Loucy (cell line): ENCODE results near the gene RNASEH2A.
"Not testable (repeated sequence)": the region's sequence is repeated elsewhere in the genome, so short reads cannot be mapped to it uniquely, and the experiment has no call there.

Experiments used
- H2AFZ ChIP-seq: fragments of 200-600 bp; sonication (generic); 2 replicates; pipeline ENCODE4 v1.6.0; 2016; ENCODE audit warnings: antibody characterized with exemption, mild to moderate bottlenecking, low read length, moderate library complexity
- H3F3A ChIP-seq: fragments of 200-600 bp; 2 replicates; pipeline ENCODE4 v1.6.0; 2016; ENCODE audit warnings: antibody characterized with exemption, low read depth, mild to moderate bottlenecking
- H3K27me3 ChIP-seq: fragments of 200-600 bp; sonication (generic); 2 replicates; pipeline ENCODE4 v1.6.1; 2014; ENCODE audit warnings: low read length, mild to moderate bottlenecking; ENCODE audit not compliant: insufficient read depth, poor library complexity, severe bottlenecking
- H3K36me3 ChIP-seq: fragments of 200-600 bp; sonication (generic); 2 replicates; pipeline ENCODE4 v1.6.1; 2016; ENCODE audit warnings: low read length; ENCODE audit not compliant: insufficient read depth
- H3K4me1 ChIP-seq: fragments of 200-600 bp; sonication (generic); 2 replicates; pipeline ENCODE4 v1.5.1; 2014; ENCODE audit warnings: low read length, mild to moderate bottlenecking; ENCODE audit not compliant: insufficient read depth, poor library complexity, severe bottlenecking
- H3K4me2 ChIP-seq: fragments of 200-600 bp; sonication (generic); 2 replicates; pipeline ENCODE4 v1.6.0; 2014; ENCODE audit warnings: antibody characterized with exemption, low read length, low read depth, mild to moderate bottlenecking; ENCODE audit not compliant: poor library complexity, severe bottlenecking
- H3K4me3 ChIP-seq: fragments of 200-600 bp; sonication (generic); 2 replicates; pipeline ENCODE4 v1.5.1; 2014; ENCODE audit warnings: low read length, mild to moderate bottlenecking, mixed read lengths; ENCODE audit not compliant: poor library complexity, severe bottlenecking
- H3K79me2 ChIP-seq: fragments of 200-600 bp; sonication (generic); 2 replicates; pipeline ENCODE4 v1.6.1; 2014; ENCODE audit warnings: low read length; ENCODE audit not compliant: insufficient read depth
- H3K9ac ChIP-seq: fragments of 200-600 bp; sonication (generic); 2 replicates; pipeline ENCODE4 v1.6.0; 2014; ENCODE audit warnings: mild to moderate bottlenecking, low read depth, low read length, moderate library complexity; ENCODE audit not compliant: poor library complexity, severe bottlenecking
- H3K9me2 ChIP-seq: fragments of 200-600 bp; sonication (generic); replicated peaks from 2 replicates; pipeline ENCODE4 v1.6.1; 2016; ENCODE audit warnings: low read depth, low read length, mixed read lengths
- H3K9me3 ChIP-seq: fragments of 200-600 bp; sonication (generic); 2 replicates; pipeline ENCODE4 v1.6.1; 2014; ENCODE audit warnings: mild to moderate bottlenecking, antibody characterized with exemption, low read length, low read depth; ENCODE audit not compliant: insufficient read depth
- H4K20me1 ChIP-seq: fragments of 200-600 bp; sonication (generic); 2 replicates; pipeline ENCODE4 v1.6.0; 2014; ENCODE audit warnings: antibody characterized with exemption, low read length, mild to moderate bottlenecking; ENCODE audit not compliant: insufficient read depth, poor library complexity, severe bottlenecking
- CTCF ChIP-seq: fragments of 200-600 bp; sonication (generic); conservative IDR thresholded peaks from 2 replicates; pipeline ENCODE4 v1.5.1; 2014; ENCODE audit warnings: mild to moderate bottlenecking, antibody characterized with exemption, low read length
- EZH2phosphoT487 ChIP-seq: fragments of 200-600 bp; IDR thresholded peaks from 2 replicates; pipeline ENCODE4 v1.6.1; 2018; ENCODE audit warnings: antibody characterized with exemption, mild to moderate bottlenecking, moderate library complexity, borderline replicate concordance

RNASEH2A gene

GRCh38 chr19:12804051-12804450 is 2.3 kb upstream of the RNASEH2A start:
- H2AFZ ChIP-seq, result no peak overlapping the region
- TF ChIP-seq EZH2phosphoT487, result no peak
- no peak for TF ChIP-seq CTCF
- no peak overlapping the region for H3K4me2 ChIP-seq
- no peak overlapping the region for H3K4me3 ChIP-seq
- no peaks in the 10 kb centered on the region for H3F3A ChIP-seq
- H4K20me1 ChIP-seq, result peaks cover 15% of the 10 kb centered on the region
- H3K9me2 ChIP-seq, result no peaks in the 10 kb centered on the region
- no peak overlapping the region for H3K9ac ChIP-seq
- H3K79me2 ChIP-seq, result peaks cover 46% of the 10 kb centered on the region
- H3K4me1 ChIP-seq, result peaks cover 29% of the 10 kb centered on the region
- H3K9me3 ChIP-seq, result no peaks in the 10 kb centered on the region
- peaks cover 6% of the 10 kb centered on the region; the same call in 1 of the 2 replicates for H3K36me3 ChIP-seq
- no peaks in the 10 kb centered on the region for H3K27me3 ChIP-seq

GRCh38 chr19:12815088-12815487 is 8.7 kb downstream of the RNASEH2A start:
- Histone ChIP-seq H3K36me3 (no peaks in the 10 kb centered on the region), H3K9ac (no peak overlapping the region)
- TF ChIP-seq EZH2phosphoT487, result no peak
- TF ChIP-seq CTCF, result no peak

GRCh38 chr19:12817188-12817587 is 10.8 kb downstream of the RNASEH2A start:
- H4K20me1 ChIP-seq, H3K27me3 ChIP-seq, H3K79me2 ChIP-seq, H3K4me2 ChIP-seq, H3K9me2 ChIP-seq, H3K36me3 ChIP-seq, H2AFZ ChIP-seq, H3F3A ChIP-seq, H3K9me3 ChIP-seq, H3K4me1 ChIP-seq, H3K9ac ChIP-seq, H3K4me3 ChIP-seq: not testable (repeated sequence)

More at GRCh38 chr19:12815088-12815487, 8.7 kb downstream of the RNASEH2A start:
- Histone ChIP-seq H3K4me3 (no peak overlapping the region), H4K20me1 (no peaks in the 10 kb centered on the region), H3K4me1 (no peaks in the 10 kb centered on the region), H3K27me3 (no peaks in the 10 kb centered on the region), H2AFZ (no peak overlapping the region), H3K79me2 (no peaks in the 10 kb centered on the region), H3F3A (no peaks in the 10 kb centered on the region), H3K4me2 (no peak overlapping the region), H3K9me3 (no peaks in the 10 kb centered on the region), H3K9me2 (no peaks in the 10 kb centered on the region)

GRCh38 chr19:12817810-12818209 is 11.4 kb downstream of the RNASEH2A start:
- H4K20me1 ChIP-seq, H3K4me1 ChIP-seq, H3K9me3 ChIP-seq, H3K9me2 ChIP-seq, H3K36me3 ChIP-seq, H3K27me3 ChIP-seq, H3K4me2 ChIP-seq, H3K4me3 ChIP-seq, H3K79me2 ChIP-seq, H3F3A ChIP-seq, H3K9ac ChIP-seq, H2AFZ ChIP-seq: not testable (repeated sequence)
